Suppressor macrophage treated with lipopolysaccharide for 1 hour (primary cell): ENCODE data around the gene CDIPT.
"Not testable (repeated sequence)": the region's sequence is repeated elsewhere in the genome, so short reads cannot be mapped to it uniquely, and the experiment has no call there.

ENCODE experiments used
- DNase-seq, 3 donors: peaks; one replicate each; pipeline ENCODE4 v3.0.0-alpha.2; 2020 to 2022

Gene CDIPT

GRCh38 chr16:29857133-29857760, 5.8 kb downstream of the CDIPT start:
- DNase-seq, result peak in 1 of 3 donors; percentile 7

GRCh38 chr16:29854520-29855100, 8.4 kb downstream of the CDIPT start:
- no peak for DNase-seq

GRCh38 chr16:29852654-29853053, 10.4 kb downstream of the CDIPT start:
- peak; percentile 51 to 69 (median 57) for DNase-seq

- DNase-seq, result no peak
Measured at GRCh38 chr16:29850998-29851397, 12.0 kb downstream of the CDIPT start.

- DNase-seq, result no peak
Measured at GRCh38 chr16:29849505-29849904, 13.5 kb downstream of the CDIPT start.

GRCh38 chr16:29848420-29849297, 14.4 kb downstream of the CDIPT start:
- DNase-seq, result peak; percentile 77 to 89 (median 77)

GRCh38 chr16:29845656-29846055, 17.4 kb downstream of the CDIPT start:
- no peak for DNase-seq

GRCh38 chr16:29844575-29845331, 18.3 kb downstream of the CDIPT start:
- DNase-seq, result no peak

GRCh38 chr16:29843931-29844330, 19.1 kb downstream of the CDIPT start:
- peak in 1 of 3 donors; percentile 16 for DNase-seq

GRCh38 chr16:29842732-29843346, 20.2 kb downstream of the CDIPT start:
- DNase-seq, result no peak

- DNase-seq, result no peak
Measured at GRCh38 chr16:29841631-29842030, 21.4 kb downstream of the CDIPT start.

GRCh38 chr16:29840240-29840639, 22.8 kb downstream of the CDIPT start:
- DNase-seq, result no peak

- DNase-seq, result no peak
Measured at GRCh38 chr16:29839822-29840221, 23.2 kb downstream of the CDIPT start.

GRCh38 chr16:29837841-29838240, 25.2 kb downstream of the CDIPT start:
- no peak for DNase-seq

- DNase-seq, result no peak
Measured at GRCh38 chr16:29836623-29837022, 26.4 kb downstream of the CDIPT start.

- no peak for DNase-seq
Measured at GRCh38 chr16:29835926-29836325, 27.1 kb downstream of the CDIPT start.

- DNase-seq, result no peak
Measured at GRCh38 chr16:29834079-29834478, 28.9 kb downstream of the CDIPT start.

GRCh38 chr16:29833219-29833618, 29.8 kb downstream of the CDIPT start:
- DNase-seq, result not testable (repeated sequence)

GRCh38 chr16:29831490-29831889, 31.5 kb downstream of the CDIPT start:
- DNase-seq, result no peak

- DNase-seq, result no peak
Measured at GRCh38 chr16:29830774-29831173, 32.3 kb downstream of the CDIPT start.

GRCh38 chr16:29826342-29826695, 36.7 kb downstream of the CDIPT start:
- DNase-seq, result no peak

- DNase-seq, result peak in 2 of 3 donors; percentile 9 to 29
Measured at GRCh38 chr16:29825145-29826044, 37.6 kb downstream of the CDIPT start.
